Measurements from ENCODE around the gene PRKACB.

Gene PRKACB

GRCh38 chr1:84152649-84153056 lies 8.6 kb downstream of the PRKACB start:
- in situ Hi-C loops (cut with MboI; ENCODE audit: low sequenced_read_pairs): loop anchor here (25.0 kb wide), 1 partner anchor 285 kb away; no protein-coding TSS in a partner anchor

GRCh38 chr1:84155517-84155916 lies 11.4 kb downstream of the PRKACB start:
- in situ Hi-C loops (cut with MboI; ENCODE audit: low sequenced_read_pairs): loop anchor here (25.0 kb wide), 1 partner anchor 282 kb away; no protein-coding TSS in a partner anchor

- in situ Hi-C loops (cut with MboI; ENCODE audit: low sequenced_read_pairs): loop anchor here (25.0 kb wide), 1 partner anchor 281 kb away; no protein-coding TSS in a partner anchor
Measured at GRCh38 chr1:84156210-84156621, 12.1 kb downstream of the PRKACB start.

- in situ Hi-C loops (cut with MboI; ENCODE audit: low sequenced_read_pairs): loop anchor here (25.0 kb wide), 1 partner anchor 278 kb away; no protein-coding TSS in a partner anchor
Measured at GRCh38 chr1:84159533-84160240, 15.6 kb downstream of the PRKACB start.

GRCh38 chr1:84162295-84162694 lies 18.2 kb downstream of the PRKACB start:
- in situ Hi-C loops (cut with MboI; ENCODE audit: low sequenced_read_pairs): loop anchor here (25.0 kb wide), 1 partner anchor 275 kb away; no protein-coding TSS in a partner anchor

GRCh38 chr1:84163123-84163931 lies 19.3 kb downstream of the PRKACB start:
- in situ Hi-C loops (cut with MboI; ENCODE audit: low sequenced_read_pairs): loop anchor here (25.0 kb wide), 1 partner anchor 274 kb away; no protein-coding TSS in a partner anchor

GRCh38 chr1:84164161-84164560 lies 20.1 kb downstream of the PRKACB start:
- in situ Hi-C loops (cut with MboI; ENCODE audit: low sequenced_read_pairs): loop anchor here (25.0 kb wide), 1 partner anchor 273 kb away; no protein-coding TSS in a partner anchor

- in situ Hi-C loops (cut with MboI; ENCODE audit: low sequenced_read_pairs): loop anchor here (25.0 kb wide), 1 partner anchor 273 kb away; no protein-coding TSS in a partner anchor
Measured at GRCh38 chr1:84164567-84165021, 20.5 kb downstream of the PRKACB start.

- in situ Hi-C loops (cut with MboI; ENCODE audit: low sequenced_read_pairs): loop anchor here (25.0 kb wide), 1 partner anchor 272 kb away; no protein-coding TSS in a partner anchor
Measured at GRCh38 chr1:84165601-84166000, 21.5 kb downstream of the PRKACB start.

- in situ Hi-C loops (cut with MboI; ENCODE audit: low sequenced_read_pairs): loop anchor here (25.0 kb wide), 1 partner anchor 271 kb away; no protein-coding TSS in a partner anchor
Measured at GRCh38 chr1:84166797-84167196, 22.7 kb downstream of the PRKACB start.

GRCh38 chr1:84168783-84169182 lies 24.7 kb downstream of the PRKACB start:
- in situ Hi-C loops (cut with MboI; ENCODE audit: low sequenced_read_pairs): loop anchor here (25.0 kb wide), 1 partner anchor 269 kb away; no protein-coding TSS in a partner anchor

GRCh38 chr1:84170171-84170570 lies 26.1 kb downstream of the PRKACB start:
- in situ Hi-C loops (cut with MboI; ENCODE audit: low sequenced_read_pairs): loop anchor here (25.0 kb wide), 1 partner anchor 267 kb away; no protein-coding TSS in a partner anchor

GRCh38 chr1:84171481-84171880 lies 27.4 kb downstream of the PRKACB start:
- in situ Hi-C loops (cut with MboI; ENCODE audit: low sequenced_read_pairs): loop anchor here (25.0 kb wide), 1 partner anchor 266 kb away; no protein-coding TSS in a partner anchor

GRCh38 chr1:84174051-84174556 lies 30.0 kb downstream of the PRKACB start:
- in situ Hi-C loops (cut with MboI; ENCODE audit: low sequenced_read_pairs): loop anchor here (25.0 kb wide), 1 partner anchor 263 kb away; no protein-coding TSS in a partner anchor

GRCh38 chr1:84181350-84182005 lies 37.4 kb downstream of the PRKACB start:
- in situ Hi-C loops (cut with MboI; ENCODE audit: low sequenced_read_pairs): no loop called here

- in situ Hi-C loops (cut with MboI; ENCODE audit: low sequenced_read_pairs): no loop called here
Measured at GRCh38 chr1:84190455-84190854, 46.4 kb downstream of the PRKACB start.

GRCh38 chr1:84192681-84193080 lies 48.6 kb downstream of the PRKACB start:
- in situ Hi-C loops (cut with MboI; ENCODE audit: low sequenced_read_pairs): no loop called here

- in situ Hi-C loops (cut with MboI; ENCODE audit: low sequenced_read_pairs): no loop called here
Measured at GRCh38 chr1:84198832-84199231, 54.8 kb downstream of the PRKACB start.

GRCh38 chr1:84199257-84199656 lies 55.2 kb downstream of the PRKACB start:
- in situ Hi-C loops (cut with MboI; ENCODE audit: low sequenced_read_pairs): no loop called here

- in situ Hi-C loops (cut with MboI; ENCODE audit: low sequenced_read_pairs): no loop called here
Measured at GRCh38 chr1:84202126-84202525, 58.1 kb downstream of the PRKACB start.

Measured in HL-60/S4 treated with phorbol 12-myristate 13-acetate at 8.2 ng/mL for 4 days and 3 days (cell line).